ENCODE measurements around the gene TNS1. TPM values are rescaled to one million over a fixed set of nuclear protein-coding genes. Genes with fewer than 3 reads are reported as not detected.

Gene TNS1
- total RNA-seq, 1 donor from 2014 or later = 0.24 TPM

GRCh38 chr2:217827430-217828201 lies 175.2 kb downstream of the TNS1 start:
- H3K36me3 Mint-ChIP-seq = peaks cover 4% of the 10 kb centered on the region
- H3K9me3 ChIP-seq (ENCODE audit: low read depth) = no peaks in the 10 kb centered on the region
- peaks cover 100% of the 10 kb centered on the region for H3K27me3 ChIP-seq
- no peak overlapping the region for H3K4me2 ChIP-seq
- no peaks in the 10 kb centered on the region for H3K9me3 Mint-ChIP-seq
- DNase-seq (ENCODE audit: low spot score) = no peak
- H3F3A ChIP-seq (ENCODE audit: low read depth) = no peaks in the 10 kb centered on the region
- H3K4me3 Mint-ChIP-seq = no peak overlapping the region
- no peaks in the 10 kb centered on the region for H3K79me2 ChIP-seq (ENCODE audit: low read depth)
- H4K20me1 ChIP-seq (ENCODE audit: low read depth) = peaks cover 18% of the 10 kb centered on the region
- H3K27me3 Mint-ChIP-seq (ENCODE audit: insufficient read depth, low read depth) = peaks cover 8% of the 10 kb centered on the region
- H3K4me3 ChIP-seq = no peak overlapping the region
- H3K9ac ChIP-seq = no peak overlapping the region
- H2AFZ ChIP-seq (replicated peaks) = no peak overlapping the region
- no peak overlapping the region for H3K27ac Mint-ChIP-seq
- H3K27ac ChIP-seq = no peak overlapping the region
- TF ChIP-seq CTCF (IDR thresholded peaks at IDR 0.05) (no peak), EZH2phosphoT487 (IDR thresholded peaks at IDR 0.05) (no peak), EZH2 (IDR thresholded peaks at IDR 0.05) (no peak)
- H3K4me1 Mint-ChIP-seq = peaks cover 6% of the 10 kb centered on the region
- no peaks in the 10 kb centered on the region for H3K36me3 ChIP-seq
- H3K4me1 ChIP-seq = no peaks in the 10 kb centered on the region

DNA sequence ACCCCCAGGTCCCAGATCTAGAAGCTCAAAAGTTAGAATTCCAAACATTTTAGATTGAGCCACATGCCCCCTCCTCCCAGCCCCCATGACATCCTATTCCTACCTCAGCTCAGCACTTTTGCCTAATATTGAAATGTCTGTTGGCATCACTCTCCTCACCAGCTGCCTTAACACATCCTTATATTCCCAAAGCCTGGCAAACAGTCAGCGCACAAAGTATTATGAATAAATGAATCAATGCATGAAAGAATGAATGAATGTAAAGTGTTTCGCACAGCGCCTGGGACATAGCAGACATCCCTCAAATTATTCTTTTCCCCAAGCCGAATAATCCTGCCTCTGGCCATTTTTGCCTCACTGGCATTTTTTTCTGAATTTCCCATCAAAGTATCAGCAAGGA lies 175.8 kb downstream of the TNS1 start:
- H3F3A ChIP-seq (ENCODE audit: low read depth) = no peaks in the 10 kb centered on the region
- no peak overlapping the region for H3K27ac ChIP-seq
- no peaks in the 10 kb centered on the region for H3K36me3 ChIP-seq
- no peak overlapping the region for H2AFZ ChIP-seq (replicated peaks)
- peaks cover 8% of the 10 kb centered on the region for H3K27me3 Mint-ChIP-seq (ENCODE audit: insufficient read depth, low read depth)
- DNase-seq (ENCODE audit: low spot score) = no peak
- peaks cover 24% of the 10 kb centered on the region for H4K20me1 ChIP-seq (ENCODE audit: low read depth)
- H3K4me3 Mint-ChIP-seq = no peak overlapping the region
- H3K4me1 ChIP-seq = no peaks in the 10 kb centered on the region
- no peak for TF ChIP-seq EZH2phosphoT487 (IDR thresholded peaks at IDR 0.05)
- TF ChIP-seq CTCF (IDR thresholded peaks at IDR 0.05) = no peak
- no peak for TF ChIP-seq EZH2 (IDR thresholded peaks at IDR 0.05)
- no peak overlapping the region for H3K9ac ChIP-seq
- H3K27me3 ChIP-seq = peaks cover 100% of the 10 kb centered on the region
- H3K4me2 ChIP-seq = no peak overlapping the region
- H3K36me3 Mint-ChIP-seq = peaks cover 2% of the 10 kb centered on the region
- no peak overlapping the region for H3K4me3 ChIP-seq
- H3K4me1 Mint-ChIP-seq = peaks cover 9% of the 10 kb centered on the region
- no peaks in the 10 kb centered on the region for H3K9me3 Mint-ChIP-seq
- no peak overlapping the region for H3K27ac Mint-ChIP-seq
- H3K9me3 ChIP-seq (ENCODE audit: low read depth) = no peaks in the 10 kb centered on the region
- no peaks in the 10 kb centered on the region for H3K79me2 ChIP-seq (ENCODE audit: low read depth)

GRCh38 chr2:217826520-217826919 lies 176.3 kb downstream of the TNS1 start:
- no peaks in the 10 kb centered on the region for H3K4me1 ChIP-seq
- no peak for DNase-seq (ENCODE audit: low spot score)
- TF ChIP-seq CTCF (IDR thresholded peaks at IDR 0.05) (no peak), EZH2 (IDR thresholded peaks at IDR 0.05) (no peak), EZH2phosphoT487 (IDR thresholded peaks at IDR 0.05) (no peak)
- H2AFZ ChIP-seq (replicated peaks) = no peak overlapping the region
- H3K36me3 ChIP-seq = no peaks in the 10 kb centered on the region
- H3K4me3 Mint-ChIP-seq = no peak overlapping the region
- H3K4me2 ChIP-seq = no peak overlapping the region
- no peaks in the 10 kb centered on the region for H3K9me3 ChIP-seq (ENCODE audit: low read depth)
- H3K4me3 ChIP-seq = no peak overlapping the region
- peaks cover 100% of the 10 kb centered on the region for H3K27me3 ChIP-seq
- H3K36me3 Mint-ChIP-seq = peaks cover 2% of the 10 kb centered on the region
- no peaks in the 10 kb centered on the region for H3K79me2 ChIP-seq (ENCODE audit: low read depth)
- no peak overlapping the region for H3K9ac ChIP-seq
- H3K27ac ChIP-seq = no peak overlapping the region
- H3K27me3 Mint-ChIP-seq (ENCODE audit: insufficient read depth, low read depth) = peaks cover 8% of the 10 kb centered on the region
- no peaks in the 10 kb centered on the region for H3K9me3 Mint-ChIP-seq
- peaks cover 10% of the 10 kb centered on the region for H3K4me1 Mint-ChIP-seq
- peaks cover 29% of the 10 kb centered on the region for H4K20me1 ChIP-seq (ENCODE audit: low read depth)
- no peak overlapping the region for H3K27ac Mint-ChIP-seq
- no peaks in the 10 kb centered on the region for H3F3A ChIP-seq (ENCODE audit: low read depth)
